ENCODE results near the gene ZBP1.

GRCh38 chr20:57598491-57598890 is 21.7 kb downstream of the ZBP1 start:
- no peak for TF ChIP-seq REST (IDR thresholded peaks at IDR 0.05; ENCODE audit: low read depth)
- TF ChIP-seq POLR2A (IDR thresholded peaks at IDR 0.05; ENCODE audit: borderline replicate concordance, extremely low read depth, insufficient read depth, insufficient read length): no peak
- TF ChIP-seq, protein P1, sequence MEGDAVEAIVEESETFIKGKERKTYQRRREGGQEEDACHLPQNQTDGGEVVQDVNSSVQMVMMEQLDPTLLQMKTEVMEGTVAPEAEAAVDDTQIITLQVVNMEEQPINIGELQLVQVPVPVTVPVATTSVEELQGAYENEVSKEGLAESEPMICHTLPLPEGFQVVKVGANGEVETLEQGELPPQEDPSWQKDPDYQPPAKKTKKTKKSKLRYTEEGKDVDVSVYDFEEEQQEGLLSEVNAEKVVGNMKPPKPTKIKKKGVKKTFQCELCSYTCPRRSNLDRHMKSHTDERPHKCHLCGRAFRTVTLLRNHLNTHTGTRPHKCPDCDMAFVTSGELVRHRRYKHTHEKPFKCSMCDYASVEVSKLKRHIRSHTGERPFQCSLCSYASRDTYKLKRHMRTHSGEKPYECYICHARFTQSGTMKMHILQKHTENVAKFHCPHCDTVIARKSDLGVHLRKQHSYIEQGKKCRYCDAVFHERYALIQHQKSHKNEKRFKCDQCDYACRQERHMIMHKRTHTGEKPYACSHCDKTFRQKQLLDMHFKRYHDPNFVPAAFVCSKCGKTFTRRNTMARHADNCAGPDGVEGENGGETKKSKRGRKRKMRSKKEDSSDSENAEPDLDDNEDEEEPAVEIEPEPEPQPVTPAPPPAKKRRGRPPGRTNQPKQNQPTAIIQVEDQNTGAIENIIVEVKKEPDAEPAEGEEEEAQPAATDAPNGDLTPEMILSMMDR (IDR thresholded peaks at IDR 0.05 in 2 of 3, conservative IDR thresholded peaks at IDR 0.05 in 1 of 3; ENCODE audit: borderline replicate concordance in 1 of 3, insufficient read depth in 1 of 3, low read depth in 2 of 3, low read length in 2 of 3): no peak
- no peak for TF ChIP-seq POLR2AphosphoS5 (IDR thresholded peaks at IDR 0.05; ENCODE audit: low read depth, low read length)
- TF ChIP-seq SP1 (IDR thresholded peaks at IDR 0.05; ENCODE audit: low read depth): no peak
- TF ChIP-seq JUND (IDR thresholded peaks at IDR 0.05): no peak
- TF ChIP-seq EGR1 (IDR thresholded peaks at IDR 0.05; ENCODE audit: low read depth): no peak
- no peak for TF ChIP-seq CEBPB (IDR thresholded peaks at IDR 0.05; ENCODE audit: low read depth)
- no peak for TF ChIP-seq EZH2phosphoT487 (IDR thresholded peaks at IDR 0.05; ENCODE audit: borderline replicate concordance)
- TF ChIP-seq ZNF274 (IDR thresholded peaks at IDR 0.05; ENCODE audit: low read depth, low read length): no peak
- TF ChIP-seq YY1 (IDR thresholded peaks at IDR 0.05; ENCODE audit: extremely low read depth, insufficient replicate concordance, low read depth, low read length): no peak
- TF ChIP-seq ZFX (IDR thresholded peaks at IDR 0.05): no peak
- no peak for TF ChIP-seq EZH2 (IDR thresholded peaks at IDR 0.05)

Measured in HCT116 (cell line).